Thyroid gland (tissue), 4 donors: ENCODE results near the gene MUL1.

Experiments used
- CTCF ChIP-seq, 6 experiments: fragments of 200-600 bp in 3 of 6; fragments of 450-650 bp in 3 of 6; sonication (generic) in 3 of 6; IDR thresholded peaks; one replicate each; pipeline ENCODE4 v1.5.1; 2016 to 2019; ENCODE audit warnings: antibody characterized with exemption in 6 of 6, mild to moderate bottlenecking in 2 of 6, inconsistent platforms in 1 of 6, moderate library complexity in 1 of 6
- POLR2A ChIP-seq, 2 donors: fragments of 450-650 bp; IDR thresholded peaks; one replicate each; pipeline ENCODE4 v1.6.1; 2017; ENCODE audit warnings: antibody characterized with exemption in 2 of 2, mild to moderate bottlenecking in 2 of 2, moderate library complexity in 1 of 2

- TF ChIP-seq CTCF (IDR thresholded peaks at IDR 0.05) (no peak), POLR2A (IDR thresholded peaks at IDR 0.05) (no peak)
Measured at GRCh38 chr1:20546637-20547036, 38.7 kb upstream of the MUL1 start.
